HG02884 (cell line): ENCODE results near the gene PRR19.

ENCODE experiments used
- ATAC-seq: cut with Tn5 transposase; IDR thresholded peaks from one replicate; pipeline ENCODE4 v1.9.1; 2021; ENCODE audit warnings: mild to moderate bottlenecking, moderate library complexity; ENCODE audit not compliant: unreplicated experiment

PRR19 gene

DNA sequence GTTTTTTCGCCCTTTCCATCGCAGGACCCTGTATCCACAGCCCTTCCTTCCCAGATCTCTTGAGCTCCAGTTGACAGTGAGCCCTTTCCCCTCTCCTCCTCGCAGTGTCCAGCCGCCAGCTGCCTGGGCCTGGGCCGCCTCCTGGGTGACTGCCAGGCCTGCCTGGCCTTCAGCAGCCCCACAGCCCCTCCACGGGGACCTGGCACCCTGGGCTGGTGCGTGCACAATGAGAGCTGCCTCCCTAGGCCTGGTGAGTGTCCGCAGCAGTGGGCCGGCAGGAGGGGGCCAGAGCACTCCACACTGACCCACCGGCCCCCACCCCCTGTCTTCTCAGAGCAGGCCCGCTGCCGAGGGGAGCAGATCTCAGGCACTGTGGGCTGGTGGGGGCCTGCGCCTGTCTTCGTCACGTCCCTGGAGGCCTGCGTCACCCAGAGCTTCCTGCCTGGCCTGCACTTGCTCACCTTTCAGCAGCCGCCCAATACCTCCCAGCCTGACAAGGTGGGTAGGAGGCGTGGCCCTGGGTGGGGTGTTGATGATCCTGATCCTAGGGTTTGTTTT, 42.5 kb downstream of the PRR19 start:
- no peak for ATAC-seq

DNA sequence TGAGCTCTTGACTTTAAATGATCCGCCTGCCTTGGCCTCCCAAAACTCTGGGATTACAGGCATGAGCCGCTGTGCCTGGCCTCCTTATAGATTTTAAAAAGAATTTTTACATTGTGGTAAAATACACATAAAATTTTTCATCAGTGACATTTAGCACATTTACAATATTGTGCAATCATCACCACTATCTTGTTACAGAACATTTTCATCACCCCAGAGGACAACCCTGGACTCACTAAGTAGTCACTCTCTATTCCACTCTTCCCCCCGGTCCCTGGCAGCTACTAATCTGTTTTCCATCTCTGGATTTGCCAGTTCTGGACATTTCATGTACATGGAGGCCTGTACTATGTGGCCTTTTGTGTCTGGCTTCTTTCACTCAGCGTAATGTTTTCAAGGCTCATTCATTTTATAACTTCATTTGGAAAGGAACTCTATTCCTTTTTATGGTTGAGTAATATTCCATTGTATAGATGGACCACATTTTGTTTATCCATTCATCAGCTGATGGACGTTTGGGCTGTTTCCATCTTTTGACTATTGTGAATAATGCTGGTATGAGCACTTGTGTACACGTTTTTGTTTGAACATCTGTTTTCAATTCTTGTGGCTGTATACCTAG, 43.4 kb downstream of the PRR19 start:
- ATAC-seq = no peak

DNA sequence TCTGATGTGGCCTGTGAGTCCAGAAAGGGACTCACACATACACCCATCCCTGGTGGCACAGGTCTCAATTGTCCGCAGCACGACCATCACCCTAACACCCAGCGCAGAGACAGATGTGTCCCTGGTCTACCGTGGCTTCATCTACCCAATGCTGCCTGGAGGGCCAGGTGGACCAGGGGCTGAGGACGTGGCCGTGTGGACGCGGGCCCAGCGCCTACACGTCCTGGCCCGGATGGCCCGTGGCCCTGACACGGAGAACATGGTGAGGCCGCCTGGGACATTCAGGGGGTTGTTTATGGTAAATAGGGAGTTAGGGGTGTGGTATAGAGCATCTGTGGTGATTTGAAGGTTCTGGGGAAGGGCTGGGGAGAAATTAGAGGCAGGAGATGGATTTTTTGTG, 46.3 kb downstream of the PRR19 start:
- no peak for ATAC-seq

DNA sequence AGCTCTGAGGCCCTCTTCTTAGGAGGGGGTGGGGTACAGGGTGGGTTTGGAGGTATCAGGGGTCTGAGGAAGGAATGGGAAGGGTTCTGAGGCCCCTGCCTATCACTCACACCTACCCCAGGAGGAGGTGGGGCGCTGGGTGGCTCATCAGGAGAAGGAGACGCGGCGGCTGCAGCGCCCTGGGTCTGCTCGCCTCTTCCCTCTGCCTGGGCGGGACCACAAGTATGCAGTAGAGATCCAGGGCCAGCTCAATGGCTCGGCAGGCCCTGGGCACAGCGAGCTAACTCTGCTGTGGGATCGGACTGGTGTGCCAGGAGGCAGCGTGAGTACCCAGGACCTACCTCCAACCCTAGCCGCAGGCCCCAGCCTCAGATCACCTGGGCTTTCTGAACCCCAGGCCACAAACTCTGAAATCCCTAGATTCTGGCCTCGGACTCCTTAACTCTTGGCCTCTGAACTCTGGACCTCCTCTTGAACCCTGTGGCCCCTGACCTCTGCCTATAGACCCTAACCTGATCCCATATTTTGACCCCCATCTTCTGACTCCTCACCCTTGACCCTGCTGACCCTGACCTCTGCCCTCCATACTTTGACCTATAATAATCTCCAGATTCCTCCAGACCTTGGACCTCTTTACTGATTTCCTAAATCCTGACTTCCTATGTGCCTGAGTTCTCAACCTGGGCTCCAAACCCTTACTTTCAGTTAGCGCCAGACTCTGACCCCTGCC, 47.6 kb downstream of the PRR19 start:
- ATAC-seq = no peak

DNA sequence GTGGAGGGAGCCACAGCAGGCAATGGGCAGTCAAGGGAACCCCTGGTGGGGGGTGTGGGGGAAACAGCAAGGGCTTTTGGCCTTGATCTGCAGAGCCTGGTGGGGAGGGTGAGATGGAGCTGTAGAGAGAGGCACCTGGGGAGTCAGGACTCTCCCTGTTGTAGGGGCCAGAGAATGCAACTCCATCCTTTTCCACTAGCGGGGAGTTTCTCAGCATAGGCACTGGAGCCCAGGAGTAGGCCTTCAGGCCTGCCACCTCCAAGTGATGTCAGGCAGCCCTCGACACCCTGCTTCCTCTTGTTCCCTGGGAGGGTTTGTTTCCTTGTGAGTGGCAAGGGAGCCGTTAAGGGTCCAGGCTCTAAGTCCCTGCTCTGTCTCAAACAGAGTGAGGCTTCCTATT, 48.5 kb downstream of the PRR19 start:
- ATAC-seq = no peak

DNA sequence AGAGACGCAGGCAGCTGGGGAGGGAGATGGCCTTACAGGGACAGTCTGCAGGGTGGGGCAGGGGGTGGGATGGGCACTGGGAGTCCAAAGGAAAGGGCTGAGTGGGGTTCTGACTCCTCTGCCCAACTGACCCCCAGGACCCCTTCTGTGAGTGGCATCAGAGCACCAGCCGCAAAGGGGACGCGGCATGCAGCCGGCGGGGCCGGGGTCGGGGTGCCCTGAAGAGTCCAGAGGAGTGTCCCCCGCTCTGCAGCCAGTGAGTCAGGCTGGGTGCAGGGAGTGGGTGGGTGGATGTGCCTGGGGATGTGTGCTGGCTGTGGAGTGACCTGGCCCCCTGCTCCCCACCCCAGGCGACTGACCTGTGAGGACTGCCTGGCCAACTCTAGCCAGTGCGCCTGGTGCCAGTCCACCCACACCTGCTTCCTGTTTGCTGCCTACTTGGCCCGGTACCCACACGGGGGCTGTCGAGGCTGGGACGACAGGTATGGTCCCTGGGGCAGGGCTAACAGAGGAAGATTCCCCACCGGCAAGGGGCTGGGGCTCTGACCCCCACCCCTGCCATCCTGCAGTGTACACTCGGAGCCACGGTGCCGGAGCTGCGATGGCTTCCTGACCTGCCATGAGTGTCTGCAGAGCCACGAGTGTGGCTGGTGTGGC, 49.3 kb downstream of the PRR19 start:
- no peak for ATAC-seq

DNA sequence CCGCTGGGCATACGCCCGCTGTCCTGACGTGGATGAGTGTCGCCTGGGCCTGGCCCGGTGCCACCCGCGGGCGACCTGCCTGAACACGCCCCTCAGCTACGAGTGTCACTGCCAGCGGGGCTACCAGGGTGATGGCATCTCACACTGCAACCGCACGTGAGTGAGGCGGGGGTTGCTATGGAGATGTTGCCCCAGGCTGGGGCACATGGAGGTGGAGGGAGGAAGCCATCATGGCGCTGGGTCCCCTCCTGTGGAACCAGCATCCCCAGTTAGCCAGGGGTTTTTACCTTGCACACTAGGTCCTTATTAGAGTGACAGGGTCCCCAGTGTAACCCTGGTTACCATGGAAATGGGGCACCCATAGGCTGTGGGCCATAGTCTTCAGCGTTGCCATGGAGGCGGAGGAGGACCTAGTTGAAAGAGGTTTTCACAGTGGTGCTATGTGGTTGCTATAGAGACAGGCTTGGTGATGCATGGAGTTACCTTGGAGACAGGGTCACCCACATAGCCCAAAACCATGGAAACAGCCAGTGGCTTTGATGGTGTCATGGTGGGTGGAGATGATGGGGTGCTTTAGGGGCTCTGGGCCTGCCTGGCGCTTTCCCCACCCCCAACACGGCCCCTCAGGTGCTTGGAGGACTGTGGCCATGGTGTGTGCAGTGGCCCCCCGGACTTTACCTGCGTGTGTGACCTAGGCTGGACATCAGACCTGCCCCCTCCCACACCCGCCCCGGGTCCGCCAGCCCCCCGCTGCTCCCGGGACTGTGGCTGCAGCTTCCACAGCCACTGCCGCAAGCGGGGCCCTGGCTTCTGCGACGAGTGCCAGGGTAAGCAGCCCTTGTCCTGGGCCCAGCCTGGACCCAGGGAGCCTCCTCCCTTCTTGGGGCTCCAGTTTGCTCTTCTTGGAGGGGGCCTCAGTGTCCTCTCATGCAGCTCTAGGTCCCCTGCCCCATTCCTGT, 50.6 kb downstream of the PRR19 start:
- no peak for ATAC-seq

DNA sequence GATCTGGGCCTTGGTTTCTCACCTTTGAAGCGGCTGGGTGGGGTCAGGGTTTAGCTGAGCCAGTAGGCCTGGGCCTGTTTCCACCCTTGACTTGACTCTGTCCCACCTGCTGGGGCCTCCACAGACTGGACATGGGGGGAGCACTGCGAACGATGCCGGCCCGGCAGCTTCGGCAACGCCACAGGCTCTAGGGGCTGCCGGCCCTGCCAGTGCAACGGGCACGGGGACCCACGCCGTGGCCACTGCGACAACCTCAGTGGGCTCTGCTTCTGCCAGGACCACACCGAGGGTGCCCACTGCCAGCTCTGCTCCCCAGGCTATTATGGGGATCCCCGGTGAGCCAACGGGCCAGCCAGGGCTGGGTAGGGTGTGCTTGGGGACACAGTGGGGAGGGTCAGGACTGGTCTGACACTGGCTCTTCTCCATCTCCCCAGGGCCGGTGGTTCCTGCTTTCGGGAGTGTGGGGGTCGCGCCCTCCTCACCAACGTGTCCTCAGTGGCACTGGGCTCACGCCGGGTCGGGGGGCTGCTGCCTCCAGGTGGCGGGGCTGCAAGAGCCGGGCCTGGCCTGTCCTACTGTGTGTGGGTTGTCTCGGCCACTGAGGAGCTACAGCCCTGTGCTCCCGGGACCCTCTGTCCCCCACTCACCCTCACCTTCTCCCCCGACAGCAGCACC, 51.5 kb downstream of the PRR19 start:
- ATAC-seq = no peak

DNA sequence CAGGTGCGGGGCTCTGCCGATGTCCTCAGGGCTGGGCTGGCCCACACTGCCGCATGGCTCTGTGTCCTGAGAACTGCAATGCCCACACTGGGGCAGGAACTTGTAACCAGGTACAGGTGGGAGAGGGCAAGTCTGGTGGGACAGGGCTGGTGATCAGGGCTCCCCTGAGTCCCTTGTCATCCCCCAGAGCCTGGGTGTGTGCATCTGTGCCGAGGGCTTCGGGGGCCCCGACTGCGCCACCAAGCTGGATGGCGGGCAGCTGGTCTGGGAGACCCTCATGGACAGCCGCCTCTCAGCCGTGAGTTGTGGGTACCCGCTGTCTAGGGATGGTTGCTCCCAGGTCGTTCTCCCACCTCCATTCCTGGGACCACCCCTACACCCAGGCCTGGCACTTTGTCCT, 54.0 kb downstream of the PRR19 start:
- ATAC-seq = no peak

DNA sequence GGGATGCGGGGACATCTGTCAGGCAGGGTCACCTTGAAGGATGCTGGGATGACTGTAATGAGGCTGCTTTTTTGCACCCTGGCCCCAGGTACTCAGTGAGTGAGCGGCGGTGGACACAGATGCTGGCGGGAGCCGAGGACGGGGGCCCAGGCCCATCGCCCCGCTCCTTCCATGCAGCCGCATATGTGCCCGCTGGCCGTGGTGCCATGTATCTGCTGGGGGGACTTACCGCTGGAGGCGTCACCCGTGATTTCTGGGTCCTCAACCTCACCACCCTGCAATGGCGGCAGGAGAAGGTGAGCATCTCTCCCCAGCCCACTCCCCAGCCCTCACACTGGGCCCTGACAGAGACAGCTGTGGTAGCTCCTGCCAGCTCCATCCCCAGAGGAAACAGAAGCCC, 54.8 kb downstream of the PRR19 start:
- no peak for ATAC-seq

DNA sequence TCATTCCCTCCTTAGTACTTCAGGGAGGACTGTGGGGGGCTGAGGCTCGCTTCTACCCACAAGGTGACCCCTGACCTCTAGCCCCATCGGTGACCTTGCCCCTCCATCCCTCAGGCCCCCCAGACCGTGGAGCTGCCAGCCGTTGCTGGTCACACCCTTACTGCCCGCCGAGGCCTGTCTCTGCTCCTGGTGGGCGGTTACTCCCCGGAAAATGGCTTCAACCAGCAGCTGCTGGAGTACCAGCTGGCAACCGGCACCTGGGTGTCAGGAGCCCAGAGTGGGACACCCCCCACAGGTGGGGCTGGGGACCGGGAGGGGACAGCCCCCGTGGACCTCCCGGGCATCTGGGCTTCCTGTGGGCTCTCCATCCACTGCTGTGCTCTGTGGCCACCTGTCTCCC, 55.4 kb downstream of the PRR19 start:
- no peak for ATAC-seq
